Epithelial cell of proximal tubule (primary cell): ENCODE measurements around the gene MCM6. TPM values are rescaled to one million over a fixed set of nuclear protein-coding genes. Genes with fewer than 3 reads are reported as not detected.
A peak's percentile ranks its signal among the peaks of the same experiment; 100 is the strongest.

Source experiments
- DNase-seq: peaks from one replicate; pipeline ENCODE4 v3.0.0-alpha.2; 2011; ENCODE audit warnings: low read depth
- H3K4me3 ChIP-seq: 2 replicates; pipeline ENCODE4 v1.5.1; 2011; ENCODE audit warnings: low read depth, mild to moderate bottlenecking, low read length
- CTCF ChIP-seq: conservative IDR thresholded peaks from 2 replicates; pipeline ENCODE4 v1.5.1; 2012; ENCODE audit warnings: low read depth, mild to moderate bottlenecking, low read length
- total RNA-seq: library from RNA; depleted of rRNA; stranded (reverse); fragments of >200 nt; gene quantifications from 2 replicates; pipeline ENCODE4 v1.2.3, GENCODE V29; 2015

MCM6 gene
- total RNA-seq, 1 donor from 2014 or later: 37.8 TPM

GRCh38 chr2:135845257-135845656 lies 31.0 kb downstream of the MCM6 start:
- peak; percentile 16 for TF ChIP-seq CTCF
- no peak overlapping the region for H3K4me3 ChIP-seq
- DNase-seq: no peak

GRCh38 chr2:135844301-135844895 lies 31.8 kb downstream of the MCM6 start:
- H3K4me3 ChIP-seq: no peak overlapping the region
- no peak for DNase-seq
- no peak for TF ChIP-seq CTCF

- DNase-seq: peak; percentile 74
- TF ChIP-seq CTCF: no peak
Measured at GRCh38 chr2:135843671-135844070, 32.6 kb downstream of the MCM6 start.

GRCh38 chr2:135840601-135841000 lies 35.6 kb downstream of the MCM6 start:
- TF ChIP-seq CTCF: no peak
- no peak for DNase-seq
- H3K4me3 ChIP-seq: no peak overlapping the region

More at GRCh38 chr2:135843671-135844070, 32.6 kb downstream of the MCM6 start:
- no peak overlapping the region for H3K4me3 ChIP-seq

GRCh38 chr2:135839713-135840112 lies 36.5 kb downstream of the MCM6 start:
- no peak for TF ChIP-seq CTCF
- no peak for DNase-seq
- no peak overlapping the region for H3K4me3 ChIP-seq

- no peak for TF ChIP-seq CTCF
- no peak for DNase-seq
- H3K4me3 ChIP-seq: no peak overlapping the region
Measured at GRCh38 chr2:135838502-135838901, 37.7 kb downstream of the MCM6 start.

GRCh38 chr2:135836596-135837270 lies 39.5 kb downstream of the MCM6 start, which contains the start of gene LCT:
LCT (minus strand) TSS chr2:135837184; CDS start chr2:135837169, 15 bp downstream.
- no peak within 1 kb of the TSS for H3K4me3 ChIP-seq
- DNase-seq: no peak
- TF ChIP-seq CTCF: no peak
